GM12878 (cell line): Measurements from ENCODE around the gene CSRP1. TPM values are rescaled to one million over a fixed set of nuclear protein-coding genes. Genes with fewer than 3 reads are reported as not detected.

Source experiments
- ATAC-seq: fragments of 200-7000 bp; cut with Tn5 transposase; 3 replicates; pipeline ENCODE4 v1.9.1; 2020; ENCODE audit warnings: mild to moderate bottlenecking, moderate library complexity
- BruUV-seq: library from RNA; stranded (reverse); fragments of 400-500 nt; replicated peaks from 2 replicates; lab custom pipeline; 2021; lab: Mats Ljungman, UMichigan
- CTCF ChIA-PET: fragments of 300-600 bp; sonication (Branson Sonifier 250); formaldehyde crosslinking; extraction: SDS; loops from one replicate; lab custom pipeline; 2021; ENCODE audit warnings: inconsistent platforms; lab: Yijun Ruan, JAX
- POLR2A ChIA-PET: fragments of 350-600 bp; formaldehyde crosslinking; extraction: SDS; loops from one replicate; lab custom pipeline; 2021; ENCODE audit warnings: inconsistent platforms; lab: Charles Lee
- RAD21 ChIA-PET: fragments of 300-600 bp; sonication (Branson Sonifier 250); formaldehyde crosslinking; loops from one replicate; lab custom pipeline; 2023; ENCODE audit warnings: antibody characterized with exemption; ENCODE audit not compliant: unreplicated experiment; lab: Charles Lee
- SMC1A ChIA-PET: fragments of 300-600 bp; sonication (Branson Sonifier 250); formaldehyde crosslinking; loops from one replicate; lab custom pipeline; 2023; ENCODE audit not compliant: unreplicated experiment, uncharacterized antibody; lab: Charles Lee
- DNase-seq: peaks from one replicate; pipeline ENCODE4 v3.0.0-alpha.2; 2011; ENCODE audit warnings: low read depth, low spot score
- FAIRE-seq: peaks from 3 replicates; lab custom pipeline; 2011; peaks lifted over from hg19 to GRCh38; lab: Jason Lieb, UNC
- H2AFZ ChIP-seq: 2 replicates; pipeline ENCODE4 v1.6.0; 2011; ENCODE audit warnings: low read depth, low read length, control low read depth; ENCODE audit not compliant: control insufficient read depth
- H3K27ac ChIP-seq: 2 replicates; pipeline ENCODE4 v1.5.1; 2011; ENCODE audit warnings: control low read depth; ENCODE audit not compliant: control insufficient read depth, insufficient read depth
- H3K27me3 ChIP-seq, 2 experiments: replicated peaks in 1 of 2; 2 replicates each; pipeline versions ENCODE4 v1.6.0 to v1.6.1; 2011; ENCODE audit warnings: low read length in 1 of 2; ENCODE audit not compliant: control insufficient read depth in 2 of 2, insufficient read depth in 2 of 2
- H3K36me3 ChIP-seq, 2 experiments: 2 replicates each; pipeline ENCODE4 v1.5.1; 2011; ENCODE audit warnings: low read length in 1 of 2; ENCODE audit not compliant: control insufficient read depth in 2 of 2, insufficient read depth in 2 of 2
- H3K4me1 ChIP-seq: 2 replicates; pipeline ENCODE4 v1.6.1; 2011; ENCODE audit warnings: mild to moderate bottlenecking, low read length, moderate library complexity, mixed read lengths; ENCODE audit not compliant: control insufficient read depth, insufficient read depth
- H3K4me2 ChIP-seq: 2 replicates; pipeline ENCODE4 v1.6.0; 2011; ENCODE audit warnings: control low read depth; ENCODE audit not compliant: control insufficient read depth, insufficient read depth
- H3K4me3 ChIP-seq: fragments of 200-600 bp; sonication (generic); 2 replicates; pipeline ENCODE4 v1.5.1; 2016
- H3K79me2 ChIP-seq: 2 replicates; pipeline ENCODE4 v1.6.0; 2011; ENCODE audit warnings: low read length; ENCODE audit not compliant: control insufficient read depth, insufficient read depth
- H3K9ac ChIP-seq: 2 replicates; pipeline ENCODE4 v1.8.0; 2011; ENCODE audit warnings: low read length, control low read depth, mixed read lengths; ENCODE audit not compliant: control insufficient read depth, insufficient read depth
- H3K9me3 ChIP-seq: replicated peaks from 3 replicates; pipeline ENCODE4 v1.5.1; 2011; ENCODE audit warnings: mild to moderate bottlenecking, low read length; ENCODE audit not compliant: control insufficient read depth, insufficient read depth
- H4K20me1 ChIP-seq: 2 replicates; pipeline ENCODE4 v1.6.0; 2011; ENCODE audit not compliant: control insufficient read depth, insufficient read depth
- BHLHE40 ChIP-seq, 2 experiments: fragments of 450-650 bp in 1 of 2; IDR thresholded peaks; 2 replicates each; pipeline ENCODE4 v1.6.1; 2011 to 2017; ENCODE audit warnings: low read depth in 2 of 2, borderline replicate concordance in 1 of 2, improper control_type of control experiment in 1 of 2, low read length in 1 of 2, mild to moderate bottlenecking in 1 of 2
- IKZF1 ChIP-seq: fragments of 450-650 bp; conservative IDR thresholded peaks from 2 replicates; pipeline ENCODE4 v1.6.1; 2017; ENCODE audit warnings: antibody characterized with exemption, mild to moderate bottlenecking
- NBN ChIP-seq: fragments of 450-650 bp; IDR thresholded peaks from 2 replicates; pipeline ENCODE4 v1.6.1; 2016
- NFIC ChIP-seq: IDR thresholded peaks from 2 replicates; pipeline ENCODE4 v1.6.1; 2012; ENCODE audit warnings: low read depth, mild to moderate bottlenecking, inconsistent platforms, low read length, moderate library complexity
- NR2F1 ChIP-seq: fragments of 450-650 bp; conservative IDR thresholded peaks from 2 replicates; pipeline ENCODE4 v1.6.1; 2017; ENCODE audit warnings: mild to moderate bottlenecking
- WGBS: methylation state at CpG from one replicate; pipeline ENCODE4 v1.1.6; 2016; ENCODE audit warnings: low lambda C conversion rate; ENCODE audit not compliant: insufficient replicate concordance, insufficient coverage; ENCODE audit errors: missing lambda C conversion rate; 5-methylcytosine and 5-hydroxymethylcytosine counted together
- in situ Hi-C: fragments of 300-500 bp; cut with MboI; formaldehyde crosslinking; loops from 9 replicates; pipeline ENCODE4 v1.14.3; 2018; ENCODE audit warnings: mixed read lengths
- intact Hi-C: fragments of 100-400 bp; cut with micrococcal nuclease; formaldehyde crosslinking; loops from one replicate; pipeline ENCODE4 v1.14.2; 2022; ENCODE audit not compliant: unreplicated experiment
- polyA plus RNA-seq, 11 experiments: library from polyadenylated mRNA; depleted of rRNA in 4 of 11; unstranded in 6 of 11; stranded (reverse) in 5 of 11; fragments of >200 nt; fragmentation: Nextera tagmentation in 4 of 11; fragmentation: Illumina TruSeq in 1 of 11; extraction: Ambion mirVana in 4 of 11; extraction: Trizol in 1 of 11; gene quantifications; 1 replicate in 1 of 11; 2 replicates in 10 of 11; pipeline versions ENCODE4 v1.2.1 to v1.2.3, GENCODE V29; 2011 to 2016; ENCODE audit warnings: inconsistent platforms in 2 of 11, missing spikeins in 2 of 11, low read depth in 1 of 11
- total RNA-seq, 4 experiments: library from RNA; depleted of rRNA in 3 of 4; stranded (reverse); fragments of >200 nt in 3 of 4; fragmentation: Illumina TruSeq in 1 of 4; extraction: Trizol in 1 of 4; gene quantifications; 2 replicates each; pipeline versions ENCODE4 v1.2.1 to v1.2.3, GENCODE V29; 2013 to 2021
- TF ChIP-seq, protein P1 (sequence below): fragments of 450-650 bp; IDR thresholded peaks from 2 replicates; pipeline ENCODE4 v1.6.1; 2016; ENCODE audit warnings: mild to moderate bottlenecking
- TF ChIP-seq, protein P2 (sequence below): fragments of 450-650 bp; formaldehyde crosslinking; IDR thresholded peaks from 2 replicates; pipeline ENCODE4 v1.5.0; 2022; ENCODE audit warnings: mild to moderate bottlenecking, missing genetic modification characterization

The CSRP1 gene
- total and polyA plus RNA-seq, 10 of the 15 experiments (the other 5 are each of a cell fraction or from before 2014, with no cell fraction given), result 23.4 to 99.2 (median 80.7) TPM

- CTCF ChIA-PET, result interaction anchor here (1.2 to 11.0 kb wide), 5 partner anchors 8 to 71 kb away, joined by 3 to 198 read pairs (median 9); no protein-coding TSS in a partner anchor
- Histone ChIP-seq H3K4me1 (peaks cover 42% of the 10 kb centered on the region), H4K20me1 (no peaks in the 10 kb centered on the region), H3K4me3 (peak overlapping the region; percentile 95), H3K27me3 (no peaks in the 10 kb centered on the region), H3K36me3 (no peaks in the 10 kb centered on the region; a peak in 1 of 4 replicates), H3K4me2 (peak overlapping the region; percentile 98), H3K27ac (peak overlapping the region; percentile 83), H3K9ac (peak overlapping the region; percentile 83), H3K79me2 (peaks cover 29% of the 10 kb centered on the region), H2AFZ (peak overlapping the region; percentile 90), H3K9me3 (no peaks in the 10 kb centered on the region)
- TF ChIP-seq, protein P1, sequence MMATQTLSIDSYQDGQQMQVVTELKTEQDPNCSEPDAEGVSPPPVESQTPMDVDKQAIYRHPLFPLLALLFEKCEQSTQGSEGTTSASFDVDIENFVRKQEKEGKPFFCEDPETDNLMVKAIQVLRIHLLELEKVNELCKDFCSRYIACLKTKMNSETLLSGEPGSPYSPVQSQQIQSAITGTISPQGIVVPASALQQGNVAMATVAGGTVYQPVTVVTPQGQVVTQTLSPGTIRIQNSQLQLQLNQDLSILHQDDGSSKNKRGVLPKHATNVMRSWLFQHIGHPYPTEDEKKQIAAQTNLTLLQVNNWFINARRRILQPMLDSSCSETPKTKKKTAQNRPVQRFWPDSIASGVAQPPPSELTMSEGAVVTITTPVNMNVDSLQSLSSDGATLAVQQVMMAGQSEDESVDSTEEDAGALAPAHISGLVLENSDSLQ, result peak; percentile 61
- TF ChIP-seq, protein P2, sequence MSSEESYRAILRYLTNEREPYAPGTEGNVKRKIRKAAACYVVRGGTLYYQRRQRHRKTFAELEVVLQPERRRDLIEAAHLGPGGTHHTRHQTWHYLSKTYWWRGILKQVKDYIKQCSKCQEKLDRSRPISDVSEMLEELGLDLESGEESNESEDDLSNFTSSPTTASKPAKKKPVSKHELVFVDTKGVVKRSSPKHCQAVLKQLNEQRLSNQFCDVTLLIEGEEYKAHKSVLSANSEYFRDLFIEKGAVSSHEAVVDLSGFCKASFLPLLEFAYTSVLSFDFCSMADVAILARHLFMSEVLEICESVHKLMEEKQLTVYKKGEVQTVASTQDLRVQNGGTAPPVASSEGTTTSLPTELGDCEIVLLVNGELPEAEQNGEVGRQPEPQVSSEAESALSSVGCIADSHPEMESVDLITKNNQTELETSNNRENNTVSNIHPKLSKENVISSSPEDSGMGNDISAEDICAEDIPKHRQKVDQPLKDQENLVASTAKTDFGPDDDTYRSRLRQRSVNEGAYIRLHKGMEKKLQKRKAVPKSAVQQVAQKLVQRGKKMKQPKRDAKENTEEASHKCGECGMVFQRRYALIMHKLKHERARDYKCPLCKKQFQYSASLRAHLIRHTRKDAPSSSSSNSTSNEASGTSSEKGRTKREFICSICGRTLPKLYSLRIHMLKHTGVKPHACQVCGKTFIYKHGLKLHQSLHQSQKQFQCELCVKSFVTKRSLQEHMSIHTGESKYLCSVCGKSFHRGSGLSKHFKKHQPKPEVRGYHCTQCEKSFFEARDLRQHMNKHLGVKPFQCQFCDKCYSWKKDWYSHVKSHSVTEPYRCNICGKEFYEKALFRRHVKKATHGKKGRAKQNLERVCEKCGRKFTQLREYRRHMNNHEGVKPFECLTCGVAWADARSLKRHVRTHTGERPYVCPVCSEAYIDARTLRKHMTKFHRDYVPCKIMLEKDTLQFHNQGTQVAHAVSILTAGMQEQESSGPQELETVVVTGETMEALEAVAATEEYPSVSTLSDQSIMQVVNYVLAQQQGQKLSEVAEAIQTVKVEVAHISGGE (CRISPR knock-in tag), result no peak
- TF ChIP-seq NFIC (no peak), BHLHE40 (IDR thresholded peaks at IDR 0.05; ENCODE audit: borderline replicate concordance in 1 of 2, low read depth in 2 of 2, low read length in 1 of 2) (peak in 1 of 2 experiments; percentile 92; a peak in 2 of 4 replicates), NR2F1 (peak; percentile 61), NBN (0 out of 2 replicates have a peak, but pooled peaks have one; percentile 28), IKZF1 (0 out of 2 replicates have a peak, but pooled peaks have one; percentile 8)
- no TSS peak for BruUV-seq
- FAIRE-seq, result no peak
- intact Hi-C loops (no loop called here), in situ Hi-C loops (no loop called here)
- WGBS, result 8% methylated on average over 11 of the region's 11 CpGs
- RAD21 ChIA-PET, result interaction anchor here (0.9 to 15.3 kb wide), 4 partner anchors 25 to 102 kb away, joined by 3 to 505 read pairs (median 6); partner anchors contain the start of gene PHLDA3
- POLR2A ChIA-PET, result interaction anchor here (1.8 to 3.4 kb wide), 4 partner anchors 21 to 38 kb away, joined by 5 to 17 read pairs (median 6); partner anchors contain the start of gene PHLDA3
- DNase-seq, result no peak
- peak; percentile 19 for ATAC-seq
- SMC1A ChIA-PET, result interaction anchor here (1.0 to 18.7 kb wide), 3 partner anchors 24 to 102 kb away, joined by 3 to 514 read pairs (median 12); no protein-coding TSS in a partner anchor
Measured at GRCh38 chr1:201507360-201507675, 395 bp upstream of the CSRP1 start.
